ENCODE measurements around the gene KIAA1143.

GRCh38 chr3:44762690-44763089 lies 1.3 kb upstream of the KIAA1143 start:
- TF ChIP-seq POLR2A (IDR thresholded peaks at IDR 0.05) (no peak), CTCF (IDR thresholded peaks at IDR 0.05) (no peak)
